HL-60/S4 treated with phorbol 12-myristate 13-acetate at 8.2 ng/mL for 4 days and 3 days (cell line): Measurements from ENCODE around the gene MARCHF6.
"Not testable (repeated sequence)": the region's sequence is repeated elsewhere in the genome, so short reads cannot be mapped to it uniquely, and the experiment has no call there.

Experiments used
- in situ Hi-C: fragments of 300-500 bp; cut with MboI; formaldehyde crosslinking; loops from 2 replicates; pipeline ENCODE4 v1.15.0; 2022; ENCODE audit warnings: low sequenced_read_pairs

Gene MARCHF6

DNA sequence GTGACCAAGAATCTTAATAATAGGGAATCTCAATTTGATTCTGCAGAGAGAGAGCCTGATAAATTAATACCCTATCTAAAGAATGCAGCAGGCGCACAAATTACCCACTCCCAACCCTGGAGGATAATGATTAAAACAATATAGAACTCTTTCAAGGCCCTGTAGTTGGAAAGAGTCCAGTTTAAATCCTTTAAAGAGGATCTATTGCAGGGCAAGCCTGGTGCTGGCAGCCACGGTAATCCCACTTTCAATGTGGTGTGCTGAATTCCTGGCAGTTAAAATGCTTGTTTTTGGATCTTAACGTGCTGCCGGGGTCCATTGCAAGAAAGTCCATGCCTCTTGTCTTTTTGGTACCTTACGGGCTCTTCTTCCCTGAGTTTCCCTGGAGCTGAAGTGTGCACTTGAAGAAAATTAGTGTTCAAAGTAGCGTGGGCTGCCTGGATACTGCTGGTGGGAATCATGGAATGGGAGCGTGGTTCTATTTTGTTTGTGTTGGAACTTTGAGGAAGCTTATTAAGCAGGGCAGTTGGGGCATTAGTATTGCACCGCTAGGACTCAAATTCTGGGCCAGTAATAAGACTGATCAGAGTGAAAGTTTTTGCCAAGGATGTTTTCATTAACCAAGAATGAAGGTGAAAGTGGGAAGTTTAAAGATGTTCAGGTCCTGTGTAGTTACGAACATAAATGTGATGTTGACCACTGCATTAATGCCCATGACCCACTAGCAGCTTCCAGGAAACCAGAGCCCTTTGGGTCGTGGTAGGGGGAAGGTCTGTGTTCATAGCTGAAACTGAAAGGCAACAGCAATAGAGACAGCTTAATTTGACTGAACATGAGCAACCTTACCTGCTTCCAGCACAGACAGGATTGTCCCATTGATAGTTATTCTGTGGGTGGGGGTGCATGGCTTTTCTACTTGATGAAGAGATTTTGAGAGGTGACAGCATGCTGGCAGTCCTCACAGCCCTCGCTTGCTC, 20.8 kb downstream of the MARCHF6 start:
- in situ Hi-C loops: no loop called here

DNA sequence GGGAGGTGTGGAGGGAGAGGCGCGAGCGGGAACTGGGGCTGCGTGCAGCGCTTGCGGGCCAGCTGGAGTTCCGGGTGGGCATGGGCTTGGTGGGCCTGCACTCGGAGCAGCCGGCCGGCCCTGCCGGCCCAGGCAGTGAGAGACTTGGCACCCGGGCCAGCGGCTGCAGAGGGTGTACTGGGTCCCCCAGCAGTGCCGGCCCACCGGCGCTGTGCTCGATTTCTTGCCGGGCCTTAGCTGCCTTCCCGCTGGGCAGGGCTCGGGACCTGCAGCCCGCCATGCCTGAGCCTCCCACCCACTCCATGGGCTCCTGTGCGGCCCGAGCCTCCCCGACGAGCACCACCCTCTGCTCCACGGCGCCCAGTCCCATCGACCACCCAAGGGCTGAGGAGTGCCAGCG, 21.7 kb downstream of the MARCHF6 start:
- in situ Hi-C loops: not testable (repeated sequence)

DNA sequence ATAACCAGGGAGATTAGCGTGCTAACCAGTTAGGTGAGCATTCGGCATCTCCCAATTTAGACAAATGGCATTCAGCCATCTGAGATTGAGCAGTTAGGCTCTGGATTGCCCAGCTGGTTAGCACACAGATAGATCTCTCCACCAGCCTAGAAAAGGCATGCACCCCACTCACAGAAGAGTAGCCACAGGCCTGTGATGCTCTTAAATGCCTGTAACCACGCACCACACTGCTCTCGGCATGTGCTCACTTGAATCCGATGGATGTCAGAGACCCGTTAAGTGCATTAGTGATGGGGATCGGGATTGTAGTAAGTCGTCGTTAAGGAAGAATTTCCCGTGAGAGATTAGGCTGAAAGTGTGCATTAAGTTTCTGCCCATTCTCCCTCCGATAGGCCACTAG, 23.0 kb downstream of the MARCHF6 start:
- in situ Hi-C loops: no loop called here

DNA sequence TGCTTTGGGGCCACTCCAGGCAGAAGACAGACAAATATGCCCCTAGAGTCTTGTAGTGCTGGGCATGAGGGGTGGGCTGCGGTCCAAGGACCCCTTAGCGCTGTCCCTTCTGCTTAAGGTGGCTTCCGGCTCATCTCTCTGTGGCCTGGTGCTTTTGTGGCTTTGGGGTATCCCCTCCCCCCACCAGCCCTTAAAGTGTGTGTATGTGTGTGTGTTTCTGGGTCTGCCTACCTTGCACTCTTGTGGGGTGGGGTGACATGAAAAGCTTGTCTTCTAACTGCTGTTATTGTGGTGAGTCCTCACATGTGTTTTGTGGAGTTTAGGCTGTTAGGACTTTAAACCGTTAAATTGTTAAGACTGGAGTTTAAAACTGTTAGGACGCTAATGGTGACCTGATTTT, 23.6 kb downstream of the MARCHF6 start:
- in situ Hi-C loops: no loop called here

DNA sequence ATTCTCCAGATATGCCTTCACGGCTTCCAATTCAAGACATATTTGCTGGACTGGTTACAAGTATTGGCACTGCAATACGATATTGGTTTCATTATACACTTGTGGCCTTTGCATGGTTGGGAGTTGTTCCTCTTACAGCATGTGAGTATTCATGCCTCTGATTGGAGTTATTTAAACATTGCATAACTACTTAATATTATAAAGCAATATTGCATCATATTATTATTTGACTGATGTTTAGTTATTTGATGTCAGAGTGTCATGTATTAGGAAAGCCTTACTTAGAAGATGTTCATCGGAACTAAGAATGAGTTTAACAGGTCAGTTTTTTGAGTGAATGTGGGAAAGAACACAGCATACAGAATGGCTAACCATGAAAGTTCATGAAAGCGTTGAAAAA, 28.3 kb downstream of the MARCHF6 start:
- in situ Hi-C loops: no loop called here

DNA sequence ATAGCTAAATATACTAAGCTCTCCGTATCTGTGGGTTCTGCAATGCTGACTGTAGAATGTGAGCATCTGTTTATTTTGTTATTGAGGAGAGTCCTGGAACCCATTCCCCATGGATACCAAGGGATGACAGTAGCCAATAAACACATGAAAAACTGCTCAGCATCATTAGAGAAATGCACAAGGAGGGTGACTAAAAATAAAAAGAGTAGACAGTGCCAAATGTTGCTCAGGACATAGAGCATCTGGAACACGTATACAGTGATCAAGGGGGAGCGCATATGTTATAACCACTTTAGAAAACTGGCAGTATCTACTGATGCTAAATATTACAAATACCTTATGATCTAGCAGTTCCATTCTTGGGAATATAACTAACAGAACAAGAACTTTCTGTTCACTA, 31.0 kb downstream of the MARCHF6 start:
- in situ Hi-C loops: no loop called here

DNA sequence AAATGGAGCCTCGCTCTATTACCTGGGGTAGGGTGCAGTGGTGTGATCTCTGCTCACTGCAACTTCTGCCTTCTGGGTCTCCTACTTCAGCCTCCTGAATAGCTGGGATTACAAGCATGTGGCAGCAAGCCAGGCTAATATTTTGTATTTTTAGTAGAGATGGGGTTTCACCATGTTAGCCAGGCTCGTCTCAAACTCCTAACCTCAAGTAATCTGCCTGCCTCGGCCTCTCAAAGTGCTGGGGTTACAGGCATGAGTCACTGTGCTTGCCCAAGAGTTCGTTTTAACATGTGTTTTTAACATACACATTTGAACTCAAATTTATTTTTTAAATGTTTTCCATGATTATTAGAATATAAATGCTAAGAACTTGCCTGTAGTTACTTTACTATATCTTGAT, 34.2 kb downstream of the MARCHF6 start:
- in situ Hi-C loops: no loop called here

DNA sequence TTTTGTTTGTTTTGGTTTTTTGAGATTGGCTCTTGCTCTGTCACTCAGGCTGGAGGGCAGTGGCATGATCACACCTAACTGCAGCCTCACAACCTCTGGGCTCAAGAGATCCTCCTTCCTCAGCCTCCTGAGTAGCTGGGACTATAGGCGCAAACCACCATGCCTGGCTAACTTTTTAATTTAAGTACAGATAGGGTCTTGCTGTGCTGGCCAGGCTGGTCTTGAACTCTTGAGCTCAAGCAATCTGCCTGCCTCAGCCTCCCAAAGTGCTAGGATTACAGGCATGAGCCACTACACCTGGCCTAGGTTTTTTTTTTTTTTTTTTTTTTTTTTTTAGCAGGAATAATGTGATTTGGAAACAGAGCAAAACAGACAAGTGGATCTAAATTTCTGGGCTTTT, 37.6 kb downstream of the MARCHF6 start:
- in situ Hi-C loops: no loop called here

DNA sequence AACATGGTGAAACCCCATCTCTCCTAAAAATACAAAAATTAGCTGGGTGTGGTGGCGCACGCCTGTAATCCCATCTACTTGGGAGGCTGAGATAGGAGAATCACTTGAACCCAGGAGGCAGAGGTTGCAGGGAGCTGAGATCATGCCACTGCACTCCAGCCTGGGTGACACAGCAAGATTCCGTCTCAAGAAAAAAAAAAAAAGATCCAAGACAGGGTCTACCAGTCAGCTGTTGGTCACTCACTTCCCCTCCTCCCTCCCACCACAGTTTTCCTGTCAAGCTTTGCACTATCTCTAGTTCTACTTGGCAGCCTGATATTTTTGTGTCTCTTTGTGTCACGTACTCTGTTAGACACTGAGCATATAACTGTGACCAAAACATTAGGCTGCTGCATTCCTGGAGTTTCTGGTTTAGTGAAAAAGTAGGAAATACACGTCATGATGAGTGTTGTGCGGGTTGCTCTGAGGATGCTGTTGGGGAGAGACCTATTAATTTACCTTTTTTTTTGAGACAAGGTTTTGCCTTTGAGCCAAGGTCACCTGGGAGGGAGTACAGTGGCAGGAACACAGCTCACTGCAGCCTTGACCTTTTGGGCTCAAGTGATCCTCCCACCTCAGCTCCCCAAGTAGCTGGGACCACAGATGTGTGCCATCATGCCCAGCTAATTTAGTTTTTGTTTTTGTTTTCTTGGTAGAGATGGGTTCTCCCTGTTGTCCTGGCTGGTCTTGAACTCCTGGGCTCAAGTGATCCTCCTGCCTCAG, 39.3 kb downstream of the MARCHF6 start:
- in situ Hi-C loops: not testable (repeated sequence)

DNA sequence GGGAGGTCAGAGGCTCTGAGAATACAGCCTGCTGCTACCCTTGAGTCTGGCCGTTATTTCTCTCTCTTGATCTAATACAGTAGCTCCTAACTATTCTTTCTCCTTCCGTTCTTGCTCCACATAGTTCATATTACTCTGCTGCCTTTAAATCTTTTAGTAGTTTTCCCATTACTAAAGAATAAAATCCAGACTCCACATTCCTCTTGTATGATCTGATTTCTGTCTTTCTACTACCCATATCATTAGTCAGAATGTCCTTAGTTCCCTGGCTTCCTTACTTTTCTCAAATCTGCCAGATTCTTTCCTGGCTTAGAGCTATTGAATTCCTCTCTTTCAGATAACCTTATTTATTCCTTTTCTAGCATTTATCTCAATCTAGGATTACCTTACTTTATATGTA, 40.0 kb downstream of the MARCHF6 start:
- in situ Hi-C loops: no loop called here

DNA sequence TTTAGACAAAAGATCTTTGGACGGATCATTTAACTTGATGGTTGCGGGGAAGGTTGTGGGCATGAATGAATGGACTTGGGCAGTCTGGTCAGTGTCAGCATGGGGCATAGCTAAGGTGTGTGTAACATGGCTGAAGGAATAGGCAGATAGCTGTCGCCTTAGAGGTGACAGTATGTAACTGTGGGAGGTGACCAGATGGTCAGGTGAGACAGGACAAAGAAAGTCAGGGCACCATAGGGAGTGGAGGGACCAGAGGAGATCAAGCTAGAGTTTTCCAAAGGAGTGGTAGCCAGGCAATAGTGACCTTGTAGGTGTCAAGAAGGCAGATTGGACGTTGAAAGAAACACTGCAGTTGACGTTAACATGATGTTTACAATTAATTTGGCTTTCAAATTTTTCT, 43.1 kb downstream of the MARCHF6 start:
- in situ Hi-C loops: no loop called here

DNA sequence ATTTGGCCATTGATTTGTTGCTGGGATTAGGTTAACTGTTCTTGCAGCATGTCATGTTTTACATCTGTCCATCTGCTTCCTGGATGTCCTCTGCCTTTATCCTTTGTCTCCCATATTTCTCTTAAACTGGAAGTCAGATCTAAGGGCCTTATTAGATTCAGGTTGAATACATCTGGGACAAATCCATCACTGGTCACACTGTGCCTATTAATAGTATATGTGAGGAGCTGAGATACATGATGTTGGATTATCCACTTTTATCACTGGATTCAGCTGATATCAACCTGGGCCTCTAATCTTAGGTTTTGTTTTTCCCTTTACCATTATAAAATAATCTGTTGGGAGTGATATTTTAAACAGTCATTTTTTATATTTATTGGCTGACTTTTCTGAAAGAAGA, 46.3 kb downstream of the MARCHF6 start:
- in situ Hi-C loops: loop anchor here (25.0 kb wide), 1 partner anchor 113 kb away; no protein-coding TSS in a partner anchor

DNA sequence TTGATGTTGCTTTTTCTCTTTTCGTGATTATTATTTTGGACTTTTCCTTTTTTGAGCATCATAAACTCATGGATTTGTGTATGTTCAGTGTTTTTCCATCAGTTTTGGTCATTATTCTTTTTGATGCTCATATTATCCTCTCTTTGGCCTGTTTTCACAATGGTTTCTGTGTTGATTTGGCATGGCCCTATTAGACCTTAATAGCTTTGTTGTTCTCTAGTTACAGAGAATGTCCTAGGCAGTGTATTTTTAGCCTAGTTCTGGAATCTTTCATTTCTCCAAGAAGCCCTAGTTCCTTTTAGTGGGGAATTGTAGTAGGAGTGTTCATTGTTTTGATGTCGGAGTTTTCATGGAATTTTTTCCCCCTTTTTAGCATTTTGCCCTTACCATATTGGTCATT, 46.9 kb downstream of the MARCHF6 start:
- in situ Hi-C loops: loop anchor here (25.0 kb wide), 1 partner anchor 113 kb away; no protein-coding TSS in a partner anchor

DNA sequence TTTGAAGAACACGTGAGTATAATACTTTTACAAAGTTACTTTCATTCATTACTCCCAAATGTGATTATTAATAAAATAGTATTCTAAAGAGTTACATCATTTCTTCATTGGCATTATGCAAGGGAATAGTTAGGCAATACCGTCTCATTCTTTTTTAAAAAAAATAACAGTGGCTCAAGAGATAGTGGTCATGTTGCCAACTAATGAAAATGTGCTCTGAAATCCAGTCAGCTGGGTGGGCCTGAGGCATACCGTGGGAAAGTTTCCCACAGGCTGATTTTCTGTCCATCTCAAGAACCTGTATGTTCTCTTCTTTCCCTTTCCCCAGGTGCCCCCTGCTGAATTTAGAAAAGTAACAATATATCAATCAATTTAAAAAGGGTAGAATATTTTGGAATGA, 47.3 kb downstream of the MARCHF6 start:
- in situ Hi-C loops: loop anchor here (25.0 kb wide), 1 partner anchor 114 kb away; no protein-coding TSS in a partner anchor

DNA sequence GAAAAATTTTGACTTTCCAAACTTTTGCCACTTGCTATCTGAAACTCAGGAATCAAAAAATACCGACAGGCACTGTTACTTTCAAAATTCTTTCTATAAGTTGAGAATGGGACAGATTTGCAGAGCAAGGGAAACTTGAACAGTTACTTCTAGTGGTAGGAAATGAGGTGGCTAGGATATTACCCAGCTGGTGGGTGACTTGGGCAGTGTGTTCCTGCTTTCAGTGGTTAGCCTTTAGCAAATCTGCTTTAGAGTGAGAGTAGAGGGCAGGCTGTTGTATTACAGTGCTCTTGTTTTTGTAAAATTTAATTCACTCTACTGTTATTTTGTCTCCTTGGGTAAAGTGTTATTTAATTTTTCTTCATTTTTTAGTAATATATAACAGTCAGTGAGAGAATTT, 48.0 kb downstream of the MARCHF6 start:
- in situ Hi-C loops: loop anchor here (25.0 kb wide), 1 partner anchor 114 kb away; no protein-coding TSS in a partner anchor
